CD1c-positive myeloid dendritic cell (primary cell): ENCODE measurements around the gene GALNTL6.

Experiments used
- DNase-seq: peaks from one replicate; pipeline ENCODE4 v3.0.0-alpha.2; 2016; ENCODE audit errors: extremely low spot score

GALNTL6 gene

GRCh38 chr4:172207258-172207657 is 394.1 kb downstream of the GALNTL6 start:
- peak; percentile 62 for DNase-seq

GRCh38 chr4:172207886-172208285 is 394.7 kb downstream of the GALNTL6 start:
- DNase-seq, result peak; percentile 44

- no peak for DNase-seq
Measured at GRCh38 chr4:172220679-172221078, 407.5 kb downstream of the GALNTL6 start.

- DNase-seq, result no peak
Measured at GRCh38 chr4:172225457-172225856, 412.3 kb downstream of the GALNTL6 start.

GRCh38 chr4:172232966-172233365 is 419.8 kb downstream of the GALNTL6 start:
- no peak for DNase-seq

GRCh38 chr4:172243551-172243950 is 430.3 kb downstream of the GALNTL6 start:
- no peak for DNase-seq

GRCh38 chr4:172245516-172245915 is 432.3 kb downstream of the GALNTL6 start:
- DNase-seq, result no peak

GRCh38 chr4:172253409-172253808 is 440.2 kb downstream of the GALNTL6 start:
- DNase-seq, result no peak

- DNase-seq, result no peak
Measured at GRCh38 chr4:172256820-172257219, 443.6 kb downstream of the GALNTL6 start.

- no peak for DNase-seq
Measured at GRCh38 chr4:172270397-172270796, 457.2 kb downstream of the GALNTL6 start.

GRCh38 chr4:172287117-172287516 is 473.9 kb downstream of the GALNTL6 start:
- DNase-seq, result no peak

GRCh38 chr4:172305698-172306097 is 492.5 kb downstream of the GALNTL6 start:
- DNase-seq, result no peak

GRCh38 chr4:172308078-172308477 is 494.9 kb downstream of the GALNTL6 start:
- DNase-seq, result no peak

GRCh38 chr4:172311682-172312081 is 498.5 kb downstream of the GALNTL6 start:
- no peak for DNase-seq

GRCh38 chr4:172323288-172323687 is 510.1 kb downstream of the GALNTL6 start:
- DNase-seq, result no peak

GRCh38 chr4:172344308-172344938 is 531.2 kb downstream of the GALNTL6 start:
- no peak for DNase-seq

GRCh38 chr4:172348426-172348825 is 535.2 kb downstream of the GALNTL6 start:
- no peak for DNase-seq

GRCh38 chr4:172352356-172352755 is 539.2 kb downstream of the GALNTL6 start:
- no peak for DNase-seq

GRCh38 chr4:172356016-172356415 is 542.8 kb downstream of the GALNTL6 start:
- no peak for DNase-seq

- no peak for DNase-seq
Measured at GRCh38 chr4:172357006-172357540, 543.9 kb downstream of the GALNTL6 start.

- DNase-seq, result no peak
Measured at GRCh38 chr4:172362569-172362968, 549.4 kb downstream of the GALNTL6 start.

GRCh38 chr4:172369471-172369959 is 556.3 kb downstream of the GALNTL6 start:
- no peak for DNase-seq

GRCh38 chr4:172377486-172378140 is 564.4 kb downstream of the GALNTL6 start:
- no peak for DNase-seq
